Measurements from ENCODE around the gene VWA8.
"Not testable (repeated sequence)": the region's sequence is repeated elsewhere in the genome, so short reads cannot be mapped to it uniquely, and the experiment has no call there.

VWA8 gene

DNA sequence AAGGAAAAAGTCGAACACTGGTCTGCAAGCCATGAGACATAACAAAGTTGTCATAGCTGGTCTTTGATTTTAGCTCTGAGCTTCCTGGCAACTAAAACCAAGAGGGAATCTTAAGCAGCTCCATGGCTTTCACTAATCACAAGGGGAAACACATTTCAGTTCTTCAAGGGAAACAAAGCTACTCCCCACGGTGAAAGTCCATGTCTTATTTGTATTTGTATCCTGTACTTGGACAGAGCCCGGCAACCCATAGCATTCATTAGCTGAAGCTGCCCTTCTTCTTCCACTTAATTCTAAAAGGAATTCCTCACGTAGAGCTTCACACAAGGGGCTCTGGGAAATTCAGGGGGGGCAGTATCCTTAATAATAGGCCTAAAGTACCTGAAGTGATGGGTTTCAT lies 374.7 kb downstream of the VWA8 start:
- TF ChIP-seq, protein P1, sequence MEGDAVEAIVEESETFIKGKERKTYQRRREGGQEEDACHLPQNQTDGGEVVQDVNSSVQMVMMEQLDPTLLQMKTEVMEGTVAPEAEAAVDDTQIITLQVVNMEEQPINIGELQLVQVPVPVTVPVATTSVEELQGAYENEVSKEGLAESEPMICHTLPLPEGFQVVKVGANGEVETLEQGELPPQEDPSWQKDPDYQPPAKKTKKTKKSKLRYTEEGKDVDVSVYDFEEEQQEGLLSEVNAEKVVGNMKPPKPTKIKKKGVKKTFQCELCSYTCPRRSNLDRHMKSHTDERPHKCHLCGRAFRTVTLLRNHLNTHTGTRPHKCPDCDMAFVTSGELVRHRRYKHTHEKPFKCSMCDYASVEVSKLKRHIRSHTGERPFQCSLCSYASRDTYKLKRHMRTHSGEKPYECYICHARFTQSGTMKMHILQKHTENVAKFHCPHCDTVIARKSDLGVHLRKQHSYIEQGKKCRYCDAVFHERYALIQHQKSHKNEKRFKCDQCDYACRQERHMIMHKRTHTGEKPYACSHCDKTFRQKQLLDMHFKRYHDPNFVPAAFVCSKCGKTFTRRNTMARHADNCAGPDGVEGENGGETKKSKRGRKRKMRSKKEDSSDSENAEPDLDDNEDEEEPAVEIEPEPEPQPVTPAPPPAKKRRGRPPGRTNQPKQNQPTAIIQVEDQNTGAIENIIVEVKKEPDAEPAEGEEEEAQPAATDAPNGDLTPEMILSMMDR (IDR thresholded peaks at IDR 0.05; ENCODE audit: insufficient read depth, low read depth, low read length, missing control alignments) = no peak
- DNase-seq (ENCODE audit: low read depth) = no peak
- no peak overlapping the region for H3K4me3 ChIP-seq (ENCODE audit: low read length)

DNA sequence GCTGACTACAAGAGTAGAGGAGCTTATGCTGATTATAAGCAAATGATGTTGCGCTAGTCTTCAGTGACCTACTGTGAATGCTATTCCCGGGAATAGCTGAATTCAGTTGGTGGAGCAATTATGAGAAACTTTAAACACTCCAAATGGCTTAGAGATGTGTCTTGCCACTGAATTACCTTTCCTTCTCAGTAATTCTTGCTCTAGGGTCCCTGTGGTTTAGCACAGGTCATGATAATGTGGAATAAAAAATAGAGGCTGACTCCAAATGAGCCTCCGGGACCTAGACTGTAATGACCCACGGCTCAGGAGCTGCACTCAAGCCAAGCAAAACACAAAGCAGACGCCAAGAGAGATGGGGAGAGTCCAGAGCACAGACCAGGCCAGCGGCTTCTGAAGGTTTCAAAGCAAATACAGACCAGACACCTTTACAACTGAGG lies 378.9 kb downstream of the VWA8 start:
- no peak overlapping the region for H3K4me3 ChIP-seq (ENCODE audit: low read length)
- DNase-seq (ENCODE audit: low read depth) = no peak
- TF ChIP-seq, protein P1 (IDR thresholded peaks at IDR 0.05; ENCODE audit: insufficient read depth, low read depth, low read length, missing control alignments) = no peak

DNA sequence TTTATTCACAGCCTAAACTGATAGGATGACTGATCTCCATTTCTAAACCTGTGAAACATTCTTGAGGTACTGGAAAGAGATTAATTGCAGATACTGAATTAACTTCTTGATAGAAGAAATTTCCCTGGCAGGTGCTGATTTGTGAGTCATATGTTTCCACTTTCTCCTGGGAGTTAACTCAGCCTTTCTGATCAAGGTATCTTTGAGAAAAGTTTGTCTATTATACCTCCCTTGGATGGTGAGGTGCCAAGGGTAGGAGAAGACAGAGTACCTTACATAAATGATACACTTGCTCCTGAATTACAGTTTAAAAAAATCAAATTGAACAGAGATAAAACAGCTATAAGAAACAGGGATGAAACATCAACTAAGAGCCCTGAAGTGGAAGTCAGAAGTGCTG lies 380.6 kb downstream of the VWA8 start:
- TF ChIP-seq, protein P1 (IDR thresholded peaks at IDR 0.05; ENCODE audit: insufficient read depth, low read depth, low read length, missing control alignments) = no peak
- no peak overlapping the region for H3K4me3 ChIP-seq (ENCODE audit: low read length)
- DNase-seq (ENCODE audit: low read depth) = no peak

DNA sequence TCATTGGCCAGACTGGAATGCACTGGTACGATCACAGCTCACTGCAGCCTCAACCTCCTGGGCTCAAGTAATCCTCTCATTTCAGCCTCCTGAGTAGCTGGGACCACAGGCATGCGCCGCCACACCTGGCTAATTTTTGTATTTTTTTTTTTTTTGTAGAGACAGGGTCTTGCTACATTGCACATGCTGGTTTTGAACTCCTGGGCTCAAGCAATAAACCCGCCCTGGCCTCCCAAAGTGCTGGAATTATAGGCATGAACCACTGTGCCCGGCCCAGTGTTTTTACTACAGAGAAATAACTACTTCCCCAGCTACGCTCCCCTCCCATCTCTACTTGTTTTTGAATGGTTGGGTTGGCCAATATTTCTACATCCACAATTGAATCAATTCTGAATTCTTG lies 381.0 kb downstream of the VWA8 start:
- no peak overlapping the region for H3K4me3 ChIP-seq (ENCODE audit: low read length)
- no peak for DNase-seq (ENCODE audit: low read depth)
- TF ChIP-seq, protein P1 (IDR thresholded peaks at IDR 0.05; ENCODE audit: insufficient read depth, low read depth, low read length, missing control alignments) = no peak

DNA sequence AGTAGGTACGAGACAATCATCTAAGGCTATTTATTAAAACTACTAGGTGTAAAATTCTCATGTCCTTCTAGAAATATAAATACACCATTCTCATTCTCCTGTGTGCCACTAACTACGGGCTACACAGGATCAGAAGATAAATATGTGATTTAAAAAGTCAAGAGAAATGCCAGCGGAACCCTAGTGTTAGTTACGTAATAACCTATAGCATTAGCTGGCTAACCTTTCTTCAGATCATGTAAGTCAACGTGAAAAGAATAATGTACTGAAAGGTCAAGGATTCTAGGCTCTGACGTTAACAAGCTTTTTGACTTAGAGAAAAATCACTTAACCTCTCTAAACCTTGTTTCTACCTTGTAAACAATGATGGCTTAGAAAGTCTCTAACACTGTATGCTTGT lies 381.7 kb downstream of the VWA8 start:
- no peak for DNase-seq (ENCODE audit: low read depth)
- TF ChIP-seq, protein P1 (IDR thresholded peaks at IDR 0.05; ENCODE audit: insufficient read depth, low read depth, low read length, missing control alignments) = no peak
- no peak overlapping the region for H3K4me3 ChIP-seq (ENCODE audit: low read length)

DNA sequence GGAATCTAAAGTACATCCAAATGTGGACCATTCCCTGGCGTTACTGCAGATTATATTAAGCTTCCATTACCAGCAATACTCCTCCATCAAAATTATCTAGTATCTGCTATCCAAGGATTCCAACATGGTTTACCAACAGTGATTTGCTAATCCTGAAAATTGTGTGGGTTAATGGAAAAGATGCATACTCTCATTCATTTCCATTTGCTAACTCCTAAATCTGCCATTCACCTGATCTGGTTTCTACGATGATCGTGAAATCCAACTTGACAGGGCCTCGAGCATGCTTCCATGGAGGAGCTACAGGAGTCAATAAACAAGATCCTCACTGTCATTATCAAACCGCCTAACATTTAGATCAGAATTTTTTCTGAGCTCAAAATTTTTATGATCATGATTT lies 382.5 kb downstream of the VWA8 start:
- DNase-seq (ENCODE audit: low read depth) = no peak
- TF ChIP-seq, protein P1 (IDR thresholded peaks at IDR 0.05; ENCODE audit: insufficient read depth, low read depth, low read length, missing control alignments) = no peak
- H3K4me3 ChIP-seq (ENCODE audit: low read length) = no peak overlapping the region

DNA sequence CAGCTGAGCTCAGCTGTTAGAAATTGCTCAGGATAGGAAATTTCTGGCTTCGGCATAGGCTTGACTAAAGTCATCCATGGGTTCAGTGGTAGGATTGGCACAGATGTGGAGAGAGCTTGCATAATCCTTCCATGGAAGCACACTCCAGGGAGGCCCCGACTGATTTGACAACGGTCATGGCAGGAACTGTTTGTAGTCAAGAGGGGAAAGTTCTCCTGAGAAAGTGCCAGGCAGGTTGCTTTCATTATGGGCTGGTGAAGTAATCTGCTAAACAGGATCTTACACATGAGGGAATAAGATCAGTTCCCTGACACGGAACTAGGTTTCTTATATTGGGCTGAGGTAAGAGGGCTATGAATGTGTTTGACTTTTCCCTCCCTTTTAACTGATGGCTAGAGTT lies 383.5 kb downstream of the VWA8 start:
- TF ChIP-seq, protein P1 (IDR thresholded peaks at IDR 0.05; ENCODE audit: insufficient read depth, low read depth, low read length, missing control alignments) = no peak
- H3K4me3 ChIP-seq (ENCODE audit: low read length) = no peak overlapping the region
- peak; percentile 25 for DNase-seq (ENCODE audit: low read depth)

DNA sequence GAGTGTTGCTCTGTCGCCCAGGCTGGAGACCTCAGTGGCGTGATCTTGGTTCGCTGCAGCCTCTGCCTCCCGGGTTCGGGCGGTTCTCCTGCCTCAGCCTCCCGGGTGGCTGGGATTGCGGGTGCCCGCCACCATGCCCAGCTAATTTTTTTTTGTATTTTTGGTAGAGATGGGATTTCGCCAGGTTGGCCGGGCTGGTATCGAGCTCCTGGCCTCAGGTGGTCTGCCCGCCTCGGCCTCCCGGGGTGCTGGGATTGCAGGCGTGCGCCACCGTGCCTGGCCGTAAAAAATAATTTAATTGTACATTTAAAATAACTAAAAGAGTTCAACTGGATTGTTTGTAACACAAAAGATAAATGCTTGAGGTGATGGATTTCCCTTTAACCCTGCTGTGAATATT lies 387.3 kb downstream of the VWA8 start:
- not testable (repeated sequence) for DNase-seq (ENCODE audit: low read depth); H3K4me3 ChIP-seq (ENCODE audit: low read length)

DNA sequence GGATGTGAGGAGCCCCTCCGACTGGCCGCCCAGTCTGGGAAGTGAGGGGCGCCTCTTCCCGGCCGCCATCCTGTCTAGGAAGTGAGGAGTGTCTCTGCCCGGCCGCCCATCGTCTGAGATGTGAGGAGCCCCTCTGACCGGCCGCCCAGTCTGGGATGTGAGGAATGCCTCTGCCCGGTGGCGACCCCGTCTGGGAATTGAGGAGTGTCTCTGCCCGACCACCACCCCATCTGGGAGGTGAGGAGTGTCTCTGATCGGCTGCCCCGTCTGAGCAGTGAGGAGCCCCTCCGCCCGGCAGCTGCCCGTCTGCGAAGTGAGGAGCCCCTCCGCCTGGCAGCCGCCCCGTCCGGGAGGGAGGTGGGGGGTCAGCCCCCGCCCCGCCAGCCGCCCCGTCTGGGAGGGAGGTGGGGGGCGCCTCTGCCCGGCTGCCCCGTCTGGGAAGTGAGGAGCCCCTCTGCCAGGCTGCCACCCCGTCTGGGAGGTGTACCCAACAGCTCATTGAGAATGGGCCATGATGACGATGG lies 389.0 kb downstream of the VWA8 start:
- not testable (repeated sequence) for DNase-seq (ENCODE audit: low read depth)

More for the DNA sequence above, 389.0 kb downstream of the VWA8 start:
- not testable (repeated sequence) for H3K4me3 ChIP-seq (ENCODE audit: low read length)
